Transverse colon (tissue), 4 donors: ENCODE results near the gene ASB1.
"Not testable (repeated sequence)": the region's sequence is repeated elsewhere in the genome, so short reads cannot be mapped to it uniquely, and the experiment has no call there.

Experiments used
- CTCF ChIP-seq, 5 experiments: fragments of 200-600 bp in 3 of 5; fragments of 450-650 bp in 2 of 5; sonication (generic) in 3 of 5; IDR thresholded peaks; 1 replicate in 2 of 5; 2 replicates in 3 of 5; pipeline ENCODE4 v1.5.1; 2016 to 2017; ENCODE audit warnings: antibody characterized with exemption in 5 of 5, inconsistent platforms in 3 of 5, mild to moderate bottlenecking in 2 of 5, moderate library complexity in 1 of 5
- POLR2AphosphoS5 ChIP-seq, 3 donors: sonication (generic); formaldehyde crosslinking; IDR thresholded peaks; one replicate each; pipeline ENCODE4 v1.6.1; 2016; ENCODE audit warnings: antibody characterized with exemption in 3 of 3

DNA sequence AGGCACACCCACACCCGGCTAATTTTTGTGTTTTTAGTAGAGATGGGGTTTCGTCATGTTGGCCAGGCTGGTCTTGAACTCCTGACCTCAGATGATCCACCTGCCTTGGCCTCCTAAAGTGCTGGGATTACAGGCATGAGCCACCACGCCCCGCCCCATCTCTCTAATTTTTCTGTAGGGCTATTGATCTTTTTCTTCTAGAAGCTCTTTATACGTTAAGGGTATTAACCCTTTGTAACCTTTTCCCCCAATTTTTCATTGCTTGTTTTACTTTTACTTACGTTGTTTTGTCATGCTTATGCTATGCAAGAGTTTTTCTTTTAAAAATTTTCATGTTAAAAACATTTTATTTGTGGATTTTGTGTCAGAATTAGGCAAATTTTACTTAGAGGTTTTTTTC, 15.5 kb downstream of the ASB1 start:
- TF ChIP-seq CTCF, POLR2AphosphoS5 (IDR thresholded peaks at IDR 0.05): not testable (repeated sequence)
